Activated CD8-positive, alpha-beta memory T cell treated with anti-CD3 and anti-CD28 coated beads for 36 hours (primary cell): Measurements from ENCODE around the gene SPHK2. TPM values are rescaled to one million over a fixed set of nuclear protein-coding genes. Genes with fewer than 3 reads are reported as not detected.
"Not testable (repeated sequence)": the region's sequence is repeated elsewhere in the genome, so short reads cannot be mapped to it uniquely, and the experiment has no call there.

Experiments
- CTCF ChIA-PET: fragments of 350-600 bp; sonication (Branson Sonifier 250); formaldehyde crosslinking; loops from one replicate; lab custom pipeline; 2021; ENCODE audit warnings: antibody characterized with exemption; lab: Charles Lee
- POLR2A ChIA-PET: fragments of 350-600 bp; sonication (Branson Sonifier 250); formaldehyde crosslinking; loops from one replicate; lab custom pipeline; 2021; ENCODE audit warnings: antibody characterized with exemption; lab: Charles Lee
- total RNA-seq, 2 experiments: library from RNA; stranded (reverse); gene quantifications; one replicate each; pipeline ENCODE4 v1.2.3, GENCODE V29; 2021

The SPHK2 gene, protein sequence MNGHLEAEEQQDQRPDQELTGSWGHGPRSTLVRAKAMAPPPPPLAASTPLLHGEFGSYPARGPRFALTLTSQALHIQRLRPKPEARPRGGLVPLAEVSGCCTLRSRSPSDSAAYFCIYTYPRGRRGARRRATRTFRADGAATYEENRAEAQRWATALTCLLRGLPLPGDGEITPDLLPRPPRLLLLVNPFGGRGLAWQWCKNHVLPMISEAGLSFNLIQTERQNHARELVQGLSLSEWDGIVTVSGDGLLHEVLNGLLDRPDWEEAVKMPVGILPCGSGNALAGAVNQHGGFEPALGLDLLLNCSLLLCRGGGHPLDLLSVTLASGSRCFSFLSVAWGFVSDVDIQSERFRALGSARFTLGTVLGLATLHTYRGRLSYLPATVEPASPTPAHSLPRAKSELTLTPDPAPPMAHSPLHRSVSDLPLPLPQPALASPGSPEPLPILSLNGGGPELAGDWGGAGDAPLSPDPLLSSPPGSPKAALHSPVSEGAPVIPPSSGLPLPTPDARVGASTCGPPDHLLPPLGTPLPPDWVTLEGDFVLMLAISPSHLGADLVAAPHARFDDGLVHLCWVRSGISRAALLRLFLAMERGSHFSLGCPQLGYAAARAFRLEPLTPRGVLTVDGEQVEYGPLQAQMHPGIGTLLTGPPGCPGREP
- 10 to 100 TPM; 35.4 to 35.7 TPM for total RNA-seq

DNA sequence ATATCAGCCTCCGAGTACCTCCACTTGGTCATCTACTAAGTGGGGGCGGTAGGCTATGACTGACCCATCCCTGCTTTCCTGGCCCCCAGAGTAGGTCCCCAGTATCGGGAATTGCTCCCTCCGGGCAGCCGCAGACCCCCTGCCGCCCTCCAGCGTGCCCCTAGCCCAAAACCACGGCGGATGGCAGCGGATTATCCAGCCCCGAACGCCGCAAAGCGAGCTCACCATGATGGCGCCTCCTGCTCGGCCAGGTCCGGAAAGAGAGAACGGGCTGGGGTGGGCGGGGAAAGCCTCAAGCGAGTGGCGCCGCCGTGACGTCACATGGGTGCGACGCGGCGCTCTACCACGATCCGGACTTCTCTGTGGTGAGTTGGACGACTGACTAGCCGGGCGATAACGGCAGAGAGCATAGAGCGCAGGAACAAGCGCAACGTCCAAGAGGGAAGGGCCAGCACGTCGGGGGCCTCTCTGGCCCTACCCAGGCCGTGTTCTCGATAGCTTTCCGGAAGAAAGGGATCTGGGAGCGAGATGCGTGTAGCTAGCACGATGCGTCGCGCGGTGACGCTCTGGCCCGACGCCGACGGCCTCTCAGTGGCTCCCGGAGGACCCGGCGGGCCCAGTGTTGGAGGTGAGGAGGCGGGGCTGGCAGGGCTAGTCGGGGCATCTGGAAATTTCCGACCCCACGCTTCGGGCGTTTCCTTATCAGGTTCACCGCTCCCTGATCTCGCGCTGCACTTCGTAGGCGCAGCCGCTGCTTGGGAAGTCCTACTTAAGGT, at the start of gene SPHK2, which contains the start of gene RPL18:
Gene SPHK2 (plus strand): TSS at position 591 of the 776 bp plus-strand sequence. CDS start 1,009 bp downstream, outside the sequence.
Gene RPL18 (minus strand): TSS at position 263 of the 776 bp plus-strand sequence. CDS start 35 bp downstream, at position 228.
- ChIA-PET POLR2A (interaction anchor here (0.5 to 4.0 kb wide), 10 partner anchors 9 to 255 kb away, joined by 3 to 22 read pairs (median 4); partner anchors contain the start of genes DBP, SYNGR4 and TMEM143), CTCF (interaction anchor here (1.0 kb wide), 1 partner anchor 15 kb away, joined by 6 read pairs; no protein-coding TSS in a partner anchor)

GRCh38 chr19:48569814-48570213, 49.5 kb upstream of the SPHK2 start:
- ChIA-PET CTCF (no interaction called here), POLR2A (no interaction called here)

DNA sequence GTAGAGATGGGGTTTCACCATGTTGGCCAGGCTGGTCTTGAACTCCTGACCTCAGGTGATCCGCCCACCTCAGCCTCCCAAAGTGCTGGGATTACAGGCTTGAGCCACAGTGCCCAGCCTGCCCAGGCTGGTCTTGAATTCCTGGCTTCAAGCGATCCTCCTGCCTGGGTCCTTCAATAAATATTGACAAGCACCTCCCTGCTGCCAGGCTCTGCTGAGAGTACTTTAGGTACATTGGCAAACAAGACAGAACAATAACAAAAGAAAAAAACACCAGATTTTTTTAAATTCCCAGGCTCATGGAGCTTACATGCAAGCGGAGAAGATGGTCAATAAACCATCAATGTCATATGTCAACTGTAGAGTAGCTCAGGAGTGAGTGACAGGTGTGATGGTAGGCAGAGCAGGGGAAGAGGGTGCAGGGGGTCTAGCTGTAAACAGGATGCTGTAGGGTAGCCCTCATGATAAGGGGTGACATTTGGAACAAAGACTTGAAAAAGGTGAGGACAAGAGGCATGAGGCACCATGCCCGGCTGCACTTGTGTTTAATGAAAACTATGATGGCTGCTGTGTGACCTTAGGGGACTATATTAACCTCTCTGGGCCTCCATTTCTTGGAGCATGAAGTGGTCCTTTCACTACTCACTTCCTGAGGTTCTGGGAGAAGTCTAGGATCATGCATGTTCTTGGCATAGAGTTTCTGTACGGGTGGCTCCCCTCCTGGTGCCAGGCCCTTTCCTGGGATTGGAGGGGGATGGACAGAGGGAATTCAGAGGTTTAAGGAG, 47.7 kb upstream of the SPHK2 start:
- CTCF ChIA-PET, result interaction anchor here (1.3 kb wide), 1 partner anchor 17 kb away, joined by 3 read pairs; no protein-coding TSS in a partner anchor
- POLR2A ChIA-PET, result no interaction called here

DNA sequence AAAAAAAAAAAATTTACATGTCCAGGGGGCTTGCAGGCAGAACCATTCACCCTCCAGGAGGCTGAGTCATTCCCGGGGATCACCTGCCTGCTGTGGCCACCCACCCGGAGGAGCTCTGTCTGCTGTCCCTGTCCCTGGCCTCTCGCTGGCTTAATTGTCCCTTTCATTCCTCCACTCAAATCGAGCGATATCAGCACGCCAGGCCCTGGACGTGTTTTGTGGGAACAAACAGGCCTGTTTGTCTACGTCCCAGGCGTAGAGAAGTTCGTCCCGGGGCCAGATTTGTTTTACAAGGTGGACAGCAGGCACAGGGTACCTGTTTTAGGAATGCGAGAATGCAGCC, 46.2 kb upstream of the SPHK2 start:
- POLR2A ChIA-PET, result interaction anchor here (0.7 to 1.1 kb wide), 2 partner anchors 46 to 59 kb away, joined by 3 to 4 read pairs; partner anchors contain the start of gene SPHK2

GRCh38 chr19:48575931-48576622, 43.2 kb upstream of the SPHK2 start:
- ChIA-PET CTCF (interaction anchor here (0.6 to 1.4 kb wide), 2 partner anchors 69 to 285 kb away, joined by 5 read pairs; no protein-coding TSS in a partner anchor), POLR2A (no interaction called here)

More for the DNA sequence above, 46.2 kb upstream of the SPHK2 start:
- CTCF ChIA-PET, result no interaction called here

- POLR2A ChIA-PET, result not testable (repeated sequence)
- CTCF ChIA-PET, result interaction anchor here (1.2 kb wide), 1 partner anchor 72 kb away, joined by 3 read pairs; no protein-coding TSS in a partner anchor
These were observed 41.4 kb upstream of the SPHK2 start for GRCh38 chr19:48577908-48578307.

DNA sequence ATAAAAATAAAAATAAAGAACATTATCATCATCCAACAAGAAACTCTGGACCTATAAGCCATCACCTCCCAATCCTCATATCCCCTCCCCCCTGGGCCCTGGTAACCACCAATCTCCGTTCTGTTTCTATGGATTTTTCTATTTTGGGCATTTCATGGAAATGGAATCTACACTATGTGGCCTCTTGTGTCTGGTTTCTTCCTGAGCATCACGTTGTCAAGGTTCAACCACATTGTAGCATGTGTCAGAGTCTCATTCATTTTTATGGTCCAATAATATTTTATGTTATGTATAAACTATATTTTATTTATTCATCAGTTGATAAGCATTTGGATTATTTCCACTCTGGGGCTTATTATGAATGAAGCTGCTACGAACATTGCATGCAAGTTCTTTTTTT, 40.4 kb upstream of the SPHK2 start:
- ChIA-PET CTCF (interaction anchor here (0.6 kb wide), 1 partner anchor 257 kb away, joined by 4 read pairs; the partner anchor contains the start of gene HSD17B14), POLR2A (no interaction called here)

- POLR2A ChIA-PET, result no interaction called here
- CTCF ChIA-PET, result no interaction called here
These were observed 37.1 kb upstream of the SPHK2 start for GRCh38 chr19:48582168-48582567.

DNA sequence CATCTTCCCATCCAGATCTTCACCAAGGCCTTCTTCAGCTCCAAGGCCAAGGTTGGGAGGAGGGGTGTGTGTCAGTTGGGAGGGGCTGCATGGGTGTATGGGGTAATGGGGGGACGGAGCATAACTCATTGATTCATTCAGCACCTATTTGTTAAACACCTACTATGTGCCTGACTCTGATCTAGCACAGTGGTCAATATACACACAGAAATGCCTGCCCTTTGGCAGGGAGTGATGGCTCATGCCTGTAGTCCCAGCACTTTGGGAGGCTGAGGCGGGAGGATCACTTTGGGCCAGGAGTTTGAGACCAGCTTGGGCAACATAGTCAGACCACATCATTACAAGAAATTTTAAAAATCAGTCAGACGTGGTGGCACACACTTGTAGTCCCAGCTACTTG, 31.9 kb upstream of the SPHK2 start:
- POLR2A ChIA-PET, result no interaction called here
- CTCF ChIA-PET, result interaction anchor here (0.6 to 1.6 kb wide), 8 partner anchors 22 to 136 kb away, joined by 3 to 7 read pairs (median 3); no protein-coding TSS in a partner anchor

DNA sequence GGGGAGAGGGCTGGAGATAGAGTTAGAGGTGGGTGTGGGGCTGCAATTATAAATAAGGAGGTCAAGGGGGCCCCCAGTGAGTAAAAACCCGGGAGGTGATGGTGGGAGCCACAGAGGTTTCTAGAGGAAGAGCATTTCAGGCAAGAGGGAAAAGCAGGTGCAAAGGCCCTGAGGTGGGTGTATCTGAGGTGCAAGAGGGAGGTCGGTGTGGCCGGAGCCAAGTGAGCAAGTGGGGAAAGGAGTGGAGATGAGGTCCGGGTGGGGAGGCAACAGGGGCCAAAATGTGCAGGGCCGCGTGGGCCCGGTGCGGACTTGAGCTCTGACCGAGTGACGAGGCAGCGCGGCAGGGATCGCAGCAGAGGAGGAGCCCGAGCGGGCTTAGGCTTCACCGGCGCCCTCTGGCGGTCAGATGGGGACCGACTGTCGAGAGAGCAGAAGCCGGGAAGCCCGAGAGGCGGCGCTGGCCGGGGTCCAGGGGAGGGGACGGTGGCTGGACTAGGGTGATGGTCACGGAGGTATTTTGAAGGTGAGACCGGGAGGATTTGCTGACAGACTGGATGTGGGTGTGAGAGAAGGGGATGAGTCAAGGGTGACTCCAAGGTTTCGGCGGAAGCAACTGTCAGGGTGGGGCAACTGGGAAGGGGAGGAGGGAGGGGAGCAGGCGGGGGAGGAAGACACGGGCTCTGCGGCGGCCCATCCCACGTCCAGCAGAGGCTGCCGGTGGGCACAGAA, 30.5 kb upstream of the SPHK2 start:
- ChIA-PET CTCF (interaction anchor here (0.6 to 2.6 kb wide), 20 partner anchors 12 to 316 kb away, joined by 3 to 25 read pairs (median 3); partner anchors contain the start of gene SPACA4), POLR2A (no interaction called here)

GRCh38 chr19:48591021-48591420, 28.3 kb upstream of the SPHK2 start:
- CTCF ChIA-PET, result no interaction called here
- POLR2A ChIA-PET, result no interaction called here

DNA sequence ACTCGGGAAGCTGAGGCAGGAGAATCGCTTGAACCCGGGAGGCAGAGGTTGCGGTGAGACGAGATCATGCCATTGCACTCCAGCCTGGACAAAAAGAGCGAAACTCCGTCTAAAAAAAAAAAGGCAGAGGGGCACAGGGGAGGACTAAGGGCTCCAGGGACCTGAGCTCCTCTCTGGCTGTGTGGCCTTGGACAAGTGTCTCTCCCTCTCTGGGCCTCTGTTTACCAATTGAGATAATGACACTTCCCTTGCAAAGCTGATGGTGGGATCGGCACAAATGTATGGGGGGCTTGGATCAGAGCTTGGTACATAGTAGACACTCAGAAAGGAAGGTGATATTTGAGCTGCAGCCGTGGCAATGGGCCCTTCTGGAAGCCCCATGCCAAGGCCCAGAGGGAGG, 24.1 kb upstream of the SPHK2 start:
- ChIA-PET CTCF (interaction anchor here (0.9 kb wide), 1 partner anchor 11 kb away, joined by 3 read pairs; no protein-coding TSS in a partner anchor), POLR2A (no interaction called here)

GRCh38 chr19:48595833-48596232, 23.5 kb upstream of the SPHK2 start:
- CTCF ChIA-PET, result no interaction called here
- POLR2A ChIA-PET, result no interaction called here

DNA sequence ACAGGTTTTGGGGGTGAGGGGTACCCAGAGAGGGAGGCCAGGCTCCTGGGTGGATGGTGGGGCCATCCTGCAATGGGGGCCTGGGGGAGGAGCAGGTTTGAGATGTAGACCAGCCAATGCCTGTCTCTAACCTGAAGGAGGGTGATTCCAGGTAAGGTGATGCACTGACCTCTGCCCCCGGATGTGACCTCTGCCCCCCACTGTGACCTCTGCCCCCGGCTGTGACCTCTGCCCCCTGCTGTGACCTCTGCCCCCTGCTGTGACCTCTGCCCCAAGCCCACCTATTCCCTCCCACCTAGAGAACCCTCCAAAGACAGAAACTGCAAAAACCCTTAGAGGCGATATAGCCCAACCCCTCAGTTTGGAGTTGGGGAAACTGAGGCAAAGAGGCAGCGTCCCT, 23.1 kb upstream of the SPHK2 start:
- CTCF ChIA-PET, result no interaction called here
- POLR2A ChIA-PET, result no interaction called here

- ChIA-PET CTCF (interaction anchor here (0.7 kb wide), 1 partner anchor 603 kb away, joined by 5 read pairs; no protein-coding TSS in a partner anchor), POLR2A (interaction anchor here (0.9 kb wide), 1 partner anchor 19 kb away, joined by 5 read pairs; no protein-coding TSS in a partner anchor)
These were observed 22.4 kb upstream of the SPHK2 start for GRCh38 chr19:48596679-48597465.
